Measurements from ENCODE around the gene CMKLR1. TPM values are rescaled to one million over a fixed set of nuclear protein-coding genes. Genes with fewer than 3 reads are reported as not detected.

Gene CMKLR1
- total and polyA plus RNA-seq, 2 experiments from 2014 or later, result 0.06 TPM; not detected in 1

GRCh38 chr12:108348842-108349241 is 9.7 kb upstream of the CMKLR1 start:
- H3K4me1 ChIP-seq (ENCODE audit: low read depth), result no peaks in the 10 kb centered on the region

GRCh38 chr12:108346727-108347710 is 7.9 kb upstream of the CMKLR1 start:
- Histone ChIP-seq H3K36me3 (no peaks in the 10 kb centered on the region), H3K27ac (no peak overlapping the region), H3K9me3 (ENCODE audit: low read depth) (no peaks in the 10 kb centered on the region), H3K4me3 (no peak overlapping the region), H3K4me1 (ENCODE audit: low read depth) (no peaks in the 10 kb centered on the region), H3K27me3 (no peaks in the 10 kb centered on the region)
- no peak for DNase-seq (ENCODE audit: low read depth in 1 of 2, low spot score in 1 of 2)
- no peak for TF ChIP-seq CTCF (IDR thresholded peaks at IDR 0.05; ENCODE audit: low read depth, low read length)

More at GRCh38 chr12:108348842-108349241, 9.7 kb upstream of the CMKLR1 start:
- no peaks in the 10 kb centered on the region for H3K27me3 ChIP-seq
- no peaks in the 10 kb centered on the region for H3K9me3 ChIP-seq (ENCODE audit: low read depth)
- no peak overlapping the region for H3K4me3 ChIP-seq
- no peak for DNase-seq (ENCODE audit: low read depth in 1 of 2, low spot score in 1 of 2)
- no peak overlapping the region for H3K27ac ChIP-seq
- TF ChIP-seq CTCF (IDR thresholded peaks at IDR 0.05; ENCODE audit: low read depth, low read length), result no peak
- no peaks in the 10 kb centered on the region for H3K36me3 ChIP-seq

- no peak overlapping the region for H3K27ac ChIP-seq
- TF ChIP-seq CTCF (IDR thresholded peaks at IDR 0.05; ENCODE audit: low read depth, low read length), result no peak
- H3K36me3 ChIP-seq, result no peaks in the 10 kb centered on the region
- DNase-seq (ENCODE audit: low read depth in 1 of 2, low spot score in 1 of 2), result no peak
- no peak overlapping the region for H3K4me3 ChIP-seq
- H3K27me3 ChIP-seq, result no peaks in the 10 kb centered on the region
- H3K9me3 ChIP-seq (ENCODE audit: low read depth), result no peaks in the 10 kb centered on the region
- no peaks in the 10 kb centered on the region for H3K4me1 ChIP-seq (ENCODE audit: low read depth)
Measured at GRCh38 chr12:108345716-108346633, 6.9 kb upstream of the CMKLR1 start.

GRCh38 chr12:108342985-108343384 is 3.9 kb upstream of the CMKLR1 start:
- Histone ChIP-seq H3K36me3 (no peaks in the 10 kb centered on the region), H3K27ac (no peak overlapping the region), H3K4me3 (no peak overlapping the region), H3K27me3 (no peaks in the 10 kb centered on the region), H3K9me3 (ENCODE audit: low read depth) (no peaks in the 10 kb centered on the region), H3K4me1 (ENCODE audit: low read depth) (no peaks in the 10 kb centered on the region)
- no peak for DNase-seq (ENCODE audit: low read depth in 1 of 2, low spot score in 1 of 2)
- no peak for TF ChIP-seq CTCF (IDR thresholded peaks at IDR 0.05; ENCODE audit: low read depth, low read length)
